A673 (cell line): ENCODE data around the gene NUMB. TPM values are rescaled to one million over a fixed set of nuclear protein-coding genes. Genes with fewer than 3 reads are reported as not detected.

Experiments
- BruUV-seq: library from RNA; stranded (reverse); fragments of 400-500 nt; replicated peaks from 2 replicates; lab custom pipeline; 2021; lab: Mats Ljungman, UMichigan
- CTCF ChIA-PET: fragments of 300-600 bp; sonication (Branson Sonifier 250); formaldehyde crosslinking; loops from one replicate; lab custom pipeline; 2022; ENCODE audit warnings: antibody characterized with exemption; lab: Charles Lee
- POLR2A ChIA-PET: fragments of 300-600 bp; sonication (Branson Sonifier 250); formaldehyde crosslinking; loops from one replicate; lab custom pipeline; 2022; ENCODE audit warnings: antibody characterized with exemption; ENCODE audit not compliant: low non-redundant PET; lab: Charles Lee
- DNase-seq: peaks from one replicate; pipeline ENCODE4 v3.0.0-alpha.2; 2015; ENCODE audit warnings: low spot score
- H3K27ac ChIP-seq: fragments of 200-600 bp; sonication (generic); 2 replicates; pipeline ENCODE4 v1.5.1; 2016; ENCODE audit warnings: mixed run types, low read depth, mild to moderate bottlenecking, mixed read lengths, antibody characterized with exemption, low read length; ENCODE audit not compliant: poor library complexity, severe bottlenecking
- H3K27me3 ChIP-seq: fragments of 200-600 bp; sonication (generic); replicated peaks from 2 replicates; pipeline ENCODE4 v1.6.1; 2017; ENCODE audit warnings: mixed run types, low read depth, mild to moderate bottlenecking, mixed read lengths, antibody characterized with exemption, low read length; ENCODE audit not compliant: insufficient read depth, poor library complexity
- H3K36me3 ChIP-seq: fragments of 200-600 bp; sonication (generic); 2 replicates; pipeline ENCODE4 v1.6.1; 2016; ENCODE audit warnings: mixed run types, mild to moderate bottlenecking, mixed read lengths, antibody characterized with exemption, low read length; ENCODE audit not compliant: insufficient read depth, poor library complexity, severe bottlenecking
- H3K4me1 ChIP-seq: fragments of 200-600 bp; sonication (generic); 2 replicates; pipeline ENCODE4 v1.6.1; 2017; ENCODE audit warnings: mixed run types, mild to moderate bottlenecking, mixed read lengths, antibody characterized with exemption, low read length; ENCODE audit not compliant: insufficient read depth, poor library complexity, severe bottlenecking
- H3K4me3 ChIP-seq: fragments of 200-600 bp; sonication (generic); 2 replicates; pipeline ENCODE4 v1.5.1; 2016; ENCODE audit warnings: low read depth, mixed run types, mild to moderate bottlenecking, mixed read lengths, low read length; ENCODE audit not compliant: poor library complexity, severe bottlenecking
- H3K9me3 ChIP-seq: fragments of 200-600 bp; sonication (generic); 2 replicates; pipeline ENCODE4 v1.6.1; 2016; ENCODE audit warnings: mixed run types, low read depth, mild to moderate bottlenecking, mixed read lengths, antibody characterized with exemption, low read length; ENCODE audit not compliant: poor library complexity, severe bottlenecking
- EZH2 ChIP-seq: fragments of 200-600 bp; sonication (generic); IDR thresholded peaks from 2 replicates; pipeline ENCODE4 v1.6.1; 2017; ENCODE audit warnings: borderline replicate concordance, low read depth, mild to moderate bottlenecking, mixed read lengths, antibody characterized with exemption, low read length; ENCODE audit not compliant: poor library complexity, severe bottlenecking
- intact Hi-C: fragments of 100-400 bp; cut with micrococcal nuclease; formaldehyde crosslinking; loops from one replicate; pipeline ENCODE4 v1.10.0; 2022; ENCODE audit not compliant: unreplicated experiment
- total RNA-seq: library from RNA; stranded (reverse); gene quantifications from 2 replicates; pipeline ENCODE4 v1.2.3, GENCODE V29; 2021
- TF ChIP-seq, protein P1 (sequence below): fragments of 300-800, 200-600 bp; sonication (generic); conservative IDR thresholded peaks from 2 replicates; pipeline ENCODE4 v1.5.1; 2017; ENCODE audit warnings: low read depth, mild to moderate bottlenecking, antibody characterized with exemption, low read length, moderate library complexity, mixed read lengths

Gene NUMB
- total RNA-seq, 1 experiment from 2014 or later: 46.3 TPM

- TF ChIP-seq, protein P1, sequence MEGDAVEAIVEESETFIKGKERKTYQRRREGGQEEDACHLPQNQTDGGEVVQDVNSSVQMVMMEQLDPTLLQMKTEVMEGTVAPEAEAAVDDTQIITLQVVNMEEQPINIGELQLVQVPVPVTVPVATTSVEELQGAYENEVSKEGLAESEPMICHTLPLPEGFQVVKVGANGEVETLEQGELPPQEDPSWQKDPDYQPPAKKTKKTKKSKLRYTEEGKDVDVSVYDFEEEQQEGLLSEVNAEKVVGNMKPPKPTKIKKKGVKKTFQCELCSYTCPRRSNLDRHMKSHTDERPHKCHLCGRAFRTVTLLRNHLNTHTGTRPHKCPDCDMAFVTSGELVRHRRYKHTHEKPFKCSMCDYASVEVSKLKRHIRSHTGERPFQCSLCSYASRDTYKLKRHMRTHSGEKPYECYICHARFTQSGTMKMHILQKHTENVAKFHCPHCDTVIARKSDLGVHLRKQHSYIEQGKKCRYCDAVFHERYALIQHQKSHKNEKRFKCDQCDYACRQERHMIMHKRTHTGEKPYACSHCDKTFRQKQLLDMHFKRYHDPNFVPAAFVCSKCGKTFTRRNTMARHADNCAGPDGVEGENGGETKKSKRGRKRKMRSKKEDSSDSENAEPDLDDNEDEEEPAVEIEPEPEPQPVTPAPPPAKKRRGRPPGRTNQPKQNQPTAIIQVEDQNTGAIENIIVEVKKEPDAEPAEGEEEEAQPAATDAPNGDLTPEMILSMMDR: no peak
- no peak for TF ChIP-seq EZH2
- Histone ChIP-seq H3K27me3 (no peaks in the 10 kb centered on the region), H3K9me3 (no peaks in the 10 kb centered on the region), H3K4me1 (peaks cover 48% of the 10 kb centered on the region), H3K4me3 (peak overlapping the region; percentile 27), H3K36me3 (no peaks in the 10 kb centered on the region), H3K27ac (peak overlapping the region; percentile 65)
- DNase-seq: peak; percentile 41
- intact Hi-C loops: no loop called here
- ChIA-PET POLR2A (no interaction called here), CTCF (no interaction called here)
- no TSS peak for BruUV-seq
These were observed 3.1 kb downstream of the NUMB start for GRCh38 chr14:73455294-73455693.

DNA sequence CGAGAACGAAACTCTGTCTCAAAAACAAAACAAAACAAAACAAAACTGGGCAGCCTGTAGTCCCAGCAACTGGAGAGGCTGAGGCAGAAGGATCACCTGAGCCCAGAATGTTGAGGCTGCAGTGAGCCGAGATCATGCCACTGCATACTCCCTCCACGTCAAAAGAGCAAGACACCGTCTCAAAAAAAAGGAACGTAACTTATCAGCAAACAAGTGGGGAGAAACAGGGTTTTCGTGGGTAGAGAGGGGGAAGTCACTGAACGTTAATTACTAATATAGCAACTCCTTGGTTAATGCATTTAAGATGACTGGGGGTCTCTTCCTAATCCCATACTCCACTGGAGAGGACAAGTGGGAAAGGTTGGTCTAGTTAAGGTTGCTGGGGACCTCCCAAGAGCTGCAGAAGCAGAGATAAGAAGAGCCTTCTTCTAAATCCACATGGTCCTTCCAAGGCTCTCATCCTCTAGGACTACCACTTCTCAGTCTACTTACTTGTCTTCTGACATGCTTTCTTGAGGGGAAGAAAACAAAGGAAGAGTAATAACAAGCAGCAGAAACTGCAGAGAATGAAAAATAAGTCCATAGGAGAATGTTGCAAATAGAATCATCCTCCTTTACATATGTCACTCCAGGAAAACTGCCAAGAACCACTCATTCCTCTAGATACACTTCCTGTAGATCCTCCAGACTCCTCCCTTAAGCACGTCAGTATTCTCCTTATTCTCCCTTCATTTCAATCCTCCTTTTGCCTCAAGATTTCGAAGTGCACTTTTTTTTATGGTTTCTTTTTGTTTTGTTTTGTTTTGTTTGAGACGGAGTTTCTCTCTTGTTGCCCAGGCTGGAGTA, 5.8 kb downstream of the NUMB start:
- peak; percentile 91 for DNase-seq
- H3K27ac ChIP-seq: peak overlapping the region; percentile 73
- ChIA-PET CTCF (no interaction called here), POLR2A (no interaction called here)
- H3K27me3 ChIP-seq: no peaks in the 10 kb centered on the region
- intact Hi-C loops: no loop called here
- H3K4me1 ChIP-seq: peaks cover 44% of the 10 kb centered on the region
- no peaks in the 10 kb centered on the region for H3K36me3 ChIP-seq
- TF ChIP-seq EZH2: no peak
- H3K4me3 ChIP-seq: peak overlapping the region; percentile 19
- no peaks in the 10 kb centered on the region for H3K9me3 ChIP-seq
- BruUV-seq: no TSS peak

DNA sequence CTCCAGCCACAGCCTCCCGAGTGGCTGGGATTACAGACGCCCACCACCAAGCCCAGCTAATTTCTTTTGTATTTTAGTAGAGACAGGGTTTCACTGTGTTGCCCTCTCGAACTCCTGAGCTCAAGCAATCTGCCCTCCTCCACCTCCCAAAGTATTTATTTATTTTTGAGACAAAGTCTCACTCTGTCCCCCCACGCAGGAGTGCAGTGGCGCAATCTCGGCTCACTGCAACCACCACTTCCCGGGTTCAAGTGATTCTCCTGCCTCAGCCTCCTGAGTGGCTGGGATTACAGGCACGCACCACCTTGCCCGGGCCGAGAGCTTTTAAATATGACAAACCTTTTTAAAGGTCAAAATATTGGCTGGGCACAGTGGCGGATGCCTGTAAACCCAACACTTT, 14.6 kb downstream of the NUMB start:
- peaks cover 12% of the 10 kb centered on the region for H3K4me1 ChIP-seq
- no TSS peak for BruUV-seq
- intact Hi-C loops: no loop called here
- CTCF ChIA-PET: no interaction called here
- H3K27ac ChIP-seq: no peak overlapping the region
- H3K27me3 ChIP-seq: no peaks in the 10 kb centered on the region
- H3K9me3 ChIP-seq: no peaks in the 10 kb centered on the region
- no peak overlapping the region for H3K4me3 ChIP-seq
- POLR2A ChIA-PET: no interaction called here
- TF ChIP-seq EZH2: no peak
- TF ChIP-seq, protein P1: no peak
- DNase-seq: no peak
- H3K36me3 ChIP-seq: no peaks in the 10 kb centered on the region
